GM18498 (cell line): ENCODE data around the gene TMEM176B.
"Not testable (repeated sequence)": the region's sequence is repeated elsewhere in the genome, so short reads cannot be mapped to it uniquely, and the experiment has no call there.

Source experiments
- ATAC-seq: cut with Tn5 transposase; IDR thresholded peaks from one replicate; pipeline ENCODE4 v1.9.1; 2021; ENCODE audit warnings: mild to moderate bottlenecking, moderate library complexity; ENCODE audit not compliant: unreplicated experiment

Gene TMEM176B

GRCh38 chr7:150791746-150792452 is 8.3 kb downstream of the TMEM176B start:
- ATAC-seq = no peak

- no peak for ATAC-seq
Measured at GRCh38 chr7:150791304-150791703, 8.9 kb downstream of the TMEM176B start.

GRCh38 chr7:150790416-150791075 is 9.6 kb downstream of the TMEM176B start:
- no peak for ATAC-seq

- no peak for ATAC-seq
Measured at GRCh38 chr7:150788474-150789269, 11.5 kb downstream of the TMEM176B start.

GRCh38 chr7:150787321-150788281 is 12.6 kb downstream of the TMEM176B start:
- peak; percentile 58 for ATAC-seq

GRCh38 chr7:150784954-150785353 is 15.2 kb downstream of the TMEM176B start:
- no peak for ATAC-seq

GRCh38 chr7:150784120-150784736 is 15.9 kb downstream of the TMEM176B start:
- ATAC-seq = no peak

- ATAC-seq = no peak
Measured at GRCh38 chr7:150781961-150782360, 18.2 kb downstream of the TMEM176B start.

- ATAC-seq = no peak
Measured at GRCh38 chr7:150781103-150781502, 19.1 kb downstream of the TMEM176B start.

GRCh38 chr7:150780292-150780691 is 19.9 kb downstream of the TMEM176B start:
- no peak for ATAC-seq

GRCh38 chr7:150778738-150779301 is 21.3 kb downstream of the TMEM176B start:
- ATAC-seq = no peak

- no peak for ATAC-seq
Measured at GRCh38 chr7:150778014-150778737, 22.0 kb downstream of the TMEM176B start.

- ATAC-seq = not testable (repeated sequence)
Measured at GRCh38 chr7:150774131-150774530, 26.0 kb downstream of the TMEM176B start.

GRCh38 chr7:150769768-150770167 is 30.4 kb downstream of the TMEM176B start:
- no peak for ATAC-seq

GRCh38 chr7:150766334-150766709 is 33.8 kb downstream of the TMEM176B start:
- ATAC-seq = no peak

GRCh38 chr7:150759479-150759878 is 40.7 kb downstream of the TMEM176B start:
- no peak for ATAC-seq

GRCh38 chr7:150756858-150757257 is 43.3 kb downstream of the TMEM176B start:
- ATAC-seq = no peak

GRCh38 chr7:150756166-150756565 is 44.0 kb downstream of the TMEM176B start:
- no peak for ATAC-seq

GRCh38 chr7:150755473-150756099 is 44.6 kb downstream of the TMEM176B start:
- ATAC-seq = peak; percentile 41
